ENCODE data around the gene NDE1. TPM values are rescaled to one million over a fixed set of nuclear protein-coding genes. Genes with fewer than 3 reads are reported as not detected.
A peak's percentile ranks its signal among the peaks of the same experiment; 100 is the strongest.
"Not testable (repeated sequence)": the region's sequence is repeated elsewhere in the genome, so short reads cannot be mapped to it uniquely, and the experiment has no call there.

Gene NDE1
- total RNA-seq, 2 experiments from 2014 or later = 115 to 117 TPM

DNA sequence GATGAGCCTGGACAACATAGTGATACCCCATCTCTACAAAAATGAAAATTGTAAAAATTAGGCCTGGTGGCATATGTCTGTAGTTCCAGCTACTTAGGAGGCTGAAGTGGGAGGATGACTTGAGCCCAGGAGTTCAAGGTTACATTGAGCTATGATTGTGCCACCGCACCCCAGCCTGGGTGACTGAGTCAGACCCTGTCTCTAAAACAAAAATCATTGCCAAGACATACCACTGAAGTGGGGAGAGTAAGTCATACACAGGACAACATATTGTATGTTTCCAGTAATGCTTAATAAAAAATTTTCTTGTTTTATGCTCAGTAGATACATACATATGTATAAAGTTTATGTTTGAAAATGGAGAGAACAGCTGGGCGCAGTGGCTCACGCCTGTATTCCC, 39.2 kb downstream of the NDE1 start:
- Mint-ChIP-seq H3K27me3 (no peaks in the 10 kb centered on the region), H3K27ac (no peak overlapping the region), H3K36me3 (peaks cover 20% of the 10 kb centered on the region), H3K4me3 (no peak overlapping the region), H3K4me1 (no peaks in the 10 kb centered on the region), H3K9me3 (no peaks in the 10 kb centered on the region)
- DNase-seq = no peak

DNA sequence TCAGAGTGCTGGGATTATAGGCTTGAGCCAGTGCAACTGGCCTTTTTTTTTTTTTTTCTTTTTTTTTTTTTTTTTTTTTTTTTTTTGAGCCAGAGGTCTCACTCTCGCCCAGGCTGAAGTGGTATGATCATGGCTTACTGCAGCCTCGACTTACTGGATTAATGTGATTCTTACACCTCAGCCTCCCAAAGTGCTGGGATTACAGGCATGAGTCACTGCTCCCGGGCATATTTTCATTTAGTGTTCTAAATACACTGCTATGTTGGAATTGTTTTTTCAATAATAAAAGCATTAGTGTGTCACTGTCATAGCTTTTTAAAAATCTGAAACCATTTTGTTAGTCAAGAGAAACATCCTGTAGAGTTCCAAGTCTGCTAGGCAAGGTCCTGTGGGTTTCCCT, 40.3 kb downstream of the NDE1 start:
- H3K36me3 Mint-ChIP-seq = peaks cover 24% of the 10 kb centered on the region
- no peaks in the 10 kb centered on the region for H3K27me3 Mint-ChIP-seq
- H3K27ac Mint-ChIP-seq = no peak overlapping the region
- no peaks in the 10 kb centered on the region for H3K9me3 Mint-ChIP-seq
- DNase-seq = no peak
- H3K4me3 Mint-ChIP-seq = no peak overlapping the region
- H3K4me1 Mint-ChIP-seq = no peaks in the 10 kb centered on the region

DNA sequence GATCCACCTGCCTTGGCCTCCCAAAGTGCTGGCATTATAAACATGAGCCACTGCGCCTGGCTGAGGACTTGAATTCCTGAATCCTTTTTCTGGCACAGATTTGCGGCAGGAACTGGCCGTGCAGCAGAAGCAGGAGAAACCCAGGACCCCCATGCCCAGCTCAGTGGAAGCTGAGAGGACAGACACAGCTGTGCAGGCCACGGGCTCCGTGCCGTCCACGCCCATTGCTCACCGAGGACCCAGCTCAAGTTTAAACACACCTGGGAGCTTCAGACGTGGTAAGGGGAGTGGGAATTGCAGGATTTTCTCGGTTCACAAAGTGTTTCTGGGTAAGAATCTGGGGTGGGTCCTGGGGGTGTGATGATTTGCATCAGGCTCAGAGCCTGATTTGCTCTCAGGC, 41.0 kb downstream of the NDE1 start:
- H3K4me3 Mint-ChIP-seq = no peak overlapping the region
- no peak for DNase-seq
- H3K27ac Mint-ChIP-seq = no peak overlapping the region
- H3K4me1 Mint-ChIP-seq = no peaks in the 10 kb centered on the region
- peaks cover 24% of the 10 kb centered on the region for H3K36me3 Mint-ChIP-seq
- no peaks in the 10 kb centered on the region for H3K9me3 Mint-ChIP-seq
- H3K27me3 Mint-ChIP-seq = no peaks in the 10 kb centered on the region

DNA sequence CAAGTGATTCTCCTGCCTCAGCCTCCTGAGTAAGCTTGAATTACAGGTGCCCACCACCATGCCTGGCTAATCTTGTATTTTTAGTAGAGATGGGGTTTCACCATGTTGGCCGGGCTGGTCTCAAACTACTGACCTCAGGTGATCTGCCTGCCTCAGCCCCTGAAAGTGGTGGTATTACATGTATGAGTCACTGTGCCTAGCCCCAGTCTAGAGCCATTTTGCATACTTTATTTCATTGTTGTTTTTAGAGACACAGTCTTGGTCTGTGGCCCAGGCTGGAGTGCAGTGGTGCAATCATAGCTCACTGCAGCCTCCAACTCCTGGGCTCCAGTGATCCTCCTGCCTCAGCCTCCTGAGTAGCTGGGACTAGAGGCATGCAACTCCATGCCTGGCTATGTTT, 42.5 kb downstream of the NDE1 start:
- not testable (repeated sequence) for DNase-seq, H3K9me3 Mint-ChIP-seq, H3K4me1 Mint-ChIP-seq, H3K4me3 Mint-ChIP-seq, H3K27me3 Mint-ChIP-seq, H3K27ac Mint-ChIP-seq
- H3K36me3 Mint-ChIP-seq = peaks cover 25% of the 10 kb centered on the region

DNA sequence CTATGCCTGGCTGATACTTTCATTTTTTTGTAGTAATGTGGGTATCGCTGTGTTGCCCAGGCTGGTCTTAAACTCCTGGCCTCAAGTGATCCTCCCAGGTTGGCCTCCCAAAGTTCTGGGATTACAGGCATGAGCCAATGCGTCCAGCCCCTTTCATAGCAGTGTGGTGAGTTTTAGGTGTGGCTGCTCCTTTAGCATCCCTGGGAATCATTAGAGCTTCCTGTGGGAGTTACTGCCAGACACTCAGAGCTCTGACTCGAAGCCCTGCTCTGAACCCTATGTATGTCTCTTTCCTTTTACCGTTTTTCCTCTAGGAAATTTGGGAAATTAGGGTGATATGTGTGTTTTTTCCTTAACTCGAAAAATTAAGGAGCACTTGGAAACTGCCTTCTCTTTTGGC, 44.5 kb downstream of the NDE1 start:
- no peak for DNase-seq
- no peak overlapping the region for H3K27ac Mint-ChIP-seq
- no peaks in the 10 kb centered on the region for H3K9me3 Mint-ChIP-seq
- peaks cover 19% of the 10 kb centered on the region for H3K36me3 Mint-ChIP-seq
- no peaks in the 10 kb centered on the region for H3K4me1 Mint-ChIP-seq
- no peaks in the 10 kb centered on the region for H3K27me3 Mint-ChIP-seq
- no peak overlapping the region for H3K4me3 Mint-ChIP-seq

DNA sequence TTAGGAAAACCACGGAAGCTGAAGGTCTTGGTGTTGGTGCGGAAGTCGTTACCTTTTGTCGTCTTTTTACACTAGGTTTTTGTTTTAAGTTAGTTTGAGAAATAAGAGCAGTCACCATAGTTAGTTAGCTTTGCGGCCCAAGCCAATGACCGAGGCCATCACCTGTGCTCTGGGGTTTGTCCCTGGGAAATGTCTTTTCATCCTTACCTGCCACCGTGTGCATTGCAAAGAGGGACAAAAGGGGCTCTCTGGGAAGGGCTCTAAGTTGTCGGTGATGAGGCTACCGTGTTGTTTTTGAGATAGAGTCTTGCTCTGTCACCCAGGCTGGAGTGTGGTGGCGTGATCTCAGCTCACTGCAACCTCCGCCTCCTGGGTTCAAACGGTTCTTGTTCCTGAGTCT, 49.8 kb downstream of the NDE1 start:
- H3K9me3 Mint-ChIP-seq = no peaks in the 10 kb centered on the region
- DNase-seq = no peak
- H3K27ac Mint-ChIP-seq = no peak overlapping the region
- H3K4me1 Mint-ChIP-seq = peaks cover 16% of the 10 kb centered on the region
- no peaks in the 10 kb centered on the region for H3K27me3 Mint-ChIP-seq
- H3K36me3 Mint-ChIP-seq = peaks cover 13% of the 10 kb centered on the region
- no peak overlapping the region for H3K4me3 Mint-ChIP-seq

DNA sequence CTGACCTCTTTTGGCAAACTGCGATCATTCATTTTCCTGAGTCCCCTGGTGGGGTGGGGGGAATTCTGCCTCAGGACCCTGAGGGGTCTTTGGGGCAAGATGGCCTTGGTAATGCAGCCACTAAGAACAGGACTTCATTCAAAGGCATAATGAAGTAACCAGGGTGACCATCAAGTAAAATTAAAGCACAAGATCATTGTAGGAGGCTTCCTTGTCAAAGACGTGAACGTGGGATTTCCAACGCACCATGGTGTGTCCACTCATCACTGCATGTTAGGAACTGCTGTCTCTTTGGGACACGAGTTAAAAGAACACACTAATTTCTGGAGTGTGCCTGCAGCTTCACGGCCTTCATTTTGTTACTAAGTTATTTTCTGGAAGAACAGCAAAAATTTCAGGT, 51.3 kb downstream of the NDE1 start:
- Mint-ChIP-seq H3K36me3 (peaks cover 11% of the 10 kb centered on the region), H3K4me3 (no peak overlapping the region), H3K9me3 (no peaks in the 10 kb centered on the region), H3K27me3 (no peaks in the 10 kb centered on the region), H3K4me1 (peaks cover 20% of the 10 kb centered on the region), H3K27ac (no peak overlapping the region)
- no peak for DNase-seq

DNA sequence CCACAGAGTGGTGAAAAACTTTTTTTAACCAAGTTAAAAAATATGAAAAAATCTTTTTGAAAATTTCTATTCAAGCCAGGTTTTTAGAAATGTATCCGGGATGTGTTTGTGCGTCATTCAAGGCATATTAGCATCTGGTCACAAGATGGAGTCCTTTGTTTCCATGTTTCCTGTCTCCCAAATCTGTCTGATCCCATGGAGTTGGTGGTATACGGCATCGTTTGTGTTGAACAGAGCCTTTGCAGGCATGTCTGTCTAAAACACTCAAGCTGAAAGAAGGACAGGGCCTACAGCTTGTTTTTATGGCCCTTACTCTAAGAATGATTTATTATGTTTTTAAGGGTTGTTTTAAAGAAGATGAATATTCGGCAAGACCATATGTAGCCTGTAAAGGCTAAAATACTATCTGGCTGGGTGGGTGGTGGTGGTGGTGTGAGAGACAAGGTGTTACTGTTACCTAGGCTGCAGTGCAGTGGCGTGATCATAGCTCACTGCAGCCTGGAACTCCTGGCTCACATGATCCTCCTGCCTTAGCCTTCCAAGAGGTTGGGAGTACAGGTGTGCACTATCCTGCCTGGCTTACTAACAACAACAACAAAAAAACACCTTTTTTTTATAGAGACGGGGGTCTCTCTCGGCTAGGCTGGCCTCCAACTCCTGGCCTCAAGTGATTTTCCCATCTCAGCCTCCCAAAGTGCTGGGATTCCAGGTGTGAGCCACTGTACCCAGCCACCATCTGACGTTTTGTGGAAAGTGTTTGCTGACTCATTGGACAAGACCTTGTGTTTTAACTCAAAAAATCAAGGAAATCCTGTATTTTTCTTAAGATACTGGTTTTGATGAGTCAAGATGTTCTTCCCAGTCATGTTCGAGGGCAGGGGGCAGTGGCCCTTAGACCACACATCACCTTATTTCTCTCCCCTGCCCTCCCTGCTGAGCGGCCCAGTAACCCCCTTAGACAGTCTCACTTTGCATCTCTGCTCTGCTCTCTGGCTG, 52.2 kb downstream of the NDE1 start:
- Mint-ChIP-seq H3K4me1 (peaks cover 20% of the 10 kb centered on the region), H3K4me3 (no peak overlapping the region), H3K27me3 (no peaks in the 10 kb centered on the region), H3K9me3 (no peaks in the 10 kb centered on the region), H3K36me3 (peaks cover 8% of the 10 kb centered on the region), H3K27ac (peak overlapping the region; percentile 74)
- DNase-seq = no peak

DNA sequence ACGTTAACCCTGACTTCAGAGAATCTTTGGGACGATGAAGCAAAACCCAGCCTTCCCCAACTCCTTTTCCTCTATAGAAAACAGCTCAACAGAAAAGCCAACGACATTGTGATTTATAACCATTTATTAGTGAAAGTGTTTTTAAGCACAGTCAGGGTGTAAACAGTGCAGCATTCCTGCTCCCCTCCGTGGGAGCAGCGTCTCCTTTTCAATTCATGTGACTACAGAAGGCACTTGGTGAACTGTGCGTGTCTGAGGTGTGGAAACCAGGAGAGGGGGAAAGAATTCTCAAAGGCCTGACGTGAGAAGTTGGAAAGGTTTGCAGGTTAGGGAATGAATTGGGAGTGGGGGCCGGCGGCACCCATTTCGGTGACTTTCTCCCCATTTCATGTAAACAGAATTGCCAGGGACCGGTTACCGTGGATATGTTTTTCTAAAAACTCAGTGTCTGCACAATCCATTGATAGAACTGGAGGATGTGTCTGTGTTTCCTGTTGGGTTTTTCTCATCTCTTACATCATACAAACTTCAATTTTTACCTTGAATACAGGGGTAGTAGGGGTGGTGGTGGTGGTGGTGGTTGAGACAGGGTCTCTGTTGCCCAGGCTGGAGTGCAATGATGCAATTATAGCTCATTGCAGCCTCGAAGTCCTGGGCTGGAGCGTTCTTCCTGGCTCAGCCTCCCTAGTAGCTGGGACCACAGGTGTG, 53.1 kb downstream of the NDE1 start:
- H3K27ac Mint-ChIP-seq = peak overlapping the region; percentile 74
- peaks cover 20% of the 10 kb centered on the region for H3K4me1 Mint-ChIP-seq
- H3K36me3 Mint-ChIP-seq = peaks cover 8% of the 10 kb centered on the region
- H3K9me3 Mint-ChIP-seq = no peaks in the 10 kb centered on the region
- no peaks in the 10 kb centered on the region for H3K27me3 Mint-ChIP-seq
- no peak for DNase-seq
- H3K4me3 Mint-ChIP-seq = no peak overlapping the region

DNA sequence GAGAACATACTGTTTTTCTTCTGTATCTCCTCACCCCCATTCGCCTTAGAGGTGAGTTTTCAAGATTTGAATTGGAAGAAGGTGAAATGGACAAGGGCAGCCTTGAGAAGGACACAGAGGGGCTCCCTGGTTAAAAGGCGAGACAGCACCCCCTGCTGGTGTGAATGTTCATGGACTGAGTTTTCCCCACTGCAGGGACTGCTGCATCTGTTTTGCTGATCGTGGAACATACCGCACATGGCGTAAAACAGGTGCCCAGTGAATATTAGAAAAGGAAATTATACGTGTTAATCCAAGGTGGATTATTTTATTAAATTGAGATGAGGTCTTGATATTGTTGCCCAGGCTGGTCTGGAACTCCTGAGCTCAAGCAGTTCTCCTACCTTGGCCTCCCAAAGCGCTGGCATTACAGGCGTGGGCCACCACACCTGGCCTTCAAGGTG, 54.5 kb downstream of the NDE1 start:
- H3K27ac Mint-ChIP-seq = peak overlapping the region; percentile 60
- H3K4me1 Mint-ChIP-seq = peaks cover 20% of the 10 kb centered on the region
- no peaks in the 10 kb centered on the region for H3K27me3 Mint-ChIP-seq
- no peaks in the 10 kb centered on the region for H3K9me3 Mint-ChIP-seq
- peak; percentile 56 for DNase-seq
- peaks cover 7% of the 10 kb centered on the region for H3K36me3 Mint-ChIP-seq
- H3K4me3 Mint-ChIP-seq = no peak overlapping the region

DNA sequence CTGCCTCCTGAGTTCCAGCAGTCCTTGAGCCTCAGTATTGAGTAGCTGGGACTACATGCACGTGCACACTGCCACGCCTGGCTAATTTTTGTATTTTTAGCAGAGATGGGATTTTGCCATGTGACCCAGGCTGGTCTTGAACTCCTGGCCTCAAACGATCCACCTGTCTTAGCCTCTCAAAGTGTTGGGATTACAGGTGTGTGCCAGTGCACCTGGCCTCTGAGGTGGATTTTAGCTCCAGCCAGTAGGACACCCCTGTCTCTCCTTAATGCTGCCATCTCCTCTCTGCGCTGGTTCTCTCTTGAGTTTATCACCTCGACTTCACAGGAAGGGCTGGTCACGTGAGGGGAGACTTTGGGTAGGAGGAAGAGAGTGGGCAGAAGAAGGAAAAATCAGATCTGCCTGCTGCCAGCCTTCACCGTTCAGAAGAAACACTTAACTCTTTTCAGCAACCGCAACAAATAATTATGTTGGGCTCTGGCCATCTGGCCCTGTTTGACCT, 55.1 kb downstream of the NDE1 start:
- peaks cover 6% of the 10 kb centered on the region for H3K36me3 Mint-ChIP-seq
- H3K27ac Mint-ChIP-seq = no peak overlapping the region
- H3K4me3 Mint-ChIP-seq = no peak overlapping the region
- no peak for DNase-seq
- H3K27me3 Mint-ChIP-seq = no peaks in the 10 kb centered on the region
- peaks cover 20% of the 10 kb centered on the region for H3K4me1 Mint-ChIP-seq
- H3K9me3 Mint-ChIP-seq = no peaks in the 10 kb centered on the region

DNA sequence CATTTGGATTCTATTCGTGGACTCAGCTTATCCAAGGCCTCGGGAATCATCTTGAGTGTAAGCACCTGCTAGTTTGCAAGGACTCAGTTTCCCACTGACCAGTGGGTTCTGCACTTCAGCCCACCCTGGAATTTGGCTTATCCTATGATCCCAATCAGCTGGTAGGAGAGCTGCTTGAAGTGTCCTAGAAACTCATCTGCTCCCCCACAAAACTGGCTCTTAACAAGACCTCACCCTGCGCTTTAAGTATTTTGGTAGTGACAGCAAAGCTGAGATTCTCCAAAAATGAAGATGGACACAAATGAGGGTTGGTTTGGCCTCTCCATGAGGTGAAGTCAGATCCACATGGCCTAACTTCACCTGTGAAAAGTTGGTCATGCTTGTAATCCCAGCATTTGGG, 57.3 kb downstream of the NDE1 start:
- Mint-ChIP-seq H3K9me3 (no peaks in the 10 kb centered on the region), H3K4me1 (peaks cover 20% of the 10 kb centered on the region), H3K36me3 (peaks cover 4% of the 10 kb centered on the region), H3K27ac (no peak overlapping the region), H3K27me3 (no peaks in the 10 kb centered on the region), H3K4me3 (no peak overlapping the region)
- no peak for DNase-seq

DNA sequence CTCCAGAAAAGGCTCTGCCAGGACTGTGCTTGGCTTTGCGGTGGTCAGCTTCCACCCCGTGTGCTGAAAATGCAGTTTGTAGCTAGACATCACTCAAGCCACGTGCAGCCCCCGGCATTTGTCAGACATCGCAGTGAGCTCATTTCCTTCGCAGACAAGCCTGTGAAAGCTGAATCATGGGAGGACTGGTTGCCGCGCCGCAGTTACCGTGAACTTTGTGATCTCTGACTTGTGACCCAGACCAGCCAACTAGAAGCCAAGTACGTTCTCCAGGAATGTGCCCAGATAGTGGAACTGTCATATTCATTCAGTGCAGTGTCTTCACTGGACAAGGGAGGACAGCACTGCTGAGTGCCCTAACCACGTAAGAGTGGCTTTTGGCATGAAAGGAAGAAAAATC, 58.1 kb downstream of the NDE1 start:
- no peak for DNase-seq

DNA sequence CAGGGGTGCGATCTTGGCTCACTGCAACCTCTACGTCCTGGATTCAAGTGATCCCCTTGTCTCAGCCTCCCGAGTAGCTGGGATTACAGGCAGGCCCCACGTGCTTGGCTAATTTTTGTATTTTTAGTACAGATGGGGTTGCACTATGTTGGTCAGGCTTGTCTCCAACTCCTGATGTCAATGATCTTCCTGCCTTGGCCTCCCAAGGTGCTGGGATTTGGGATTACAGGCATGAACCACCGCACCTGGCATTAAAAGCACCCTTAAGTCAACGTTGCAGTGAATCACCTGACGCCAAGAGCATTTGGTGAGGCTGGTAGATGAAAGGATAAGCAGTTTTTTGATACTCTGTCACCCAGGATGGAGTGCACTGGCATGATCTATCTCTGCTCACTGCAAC, 59.0 kb downstream of the NDE1 start:
- H3K9me3 Mint-ChIP-seq = no peaks in the 10 kb centered on the region
- H3K4me1 Mint-ChIP-seq = peaks cover 7% of the 10 kb centered on the region
- H3K27me3 Mint-ChIP-seq = no peaks in the 10 kb centered on the region
- no peak for DNase-seq
- no peak overlapping the region for H3K27ac Mint-ChIP-seq
- H3K4me3 Mint-ChIP-seq = no peak overlapping the region
- H3K36me3 Mint-ChIP-seq = peaks cover 1% of the 10 kb centered on the region

More for the DNA sequence above, 58.1 kb downstream of the NDE1 start:
- H3K9me3 Mint-ChIP-seq = no peaks in the 10 kb centered on the region
- no peak overlapping the region for H3K27ac Mint-ChIP-seq
- no peaks in the 10 kb centered on the region for H3K27me3 Mint-ChIP-seq
- H3K36me3 Mint-ChIP-seq = peaks cover 4% of the 10 kb centered on the region
- no peak overlapping the region for H3K4me3 Mint-ChIP-seq
- peaks cover 14% of the 10 kb centered on the region for H3K4me1 Mint-ChIP-seq

DNA sequence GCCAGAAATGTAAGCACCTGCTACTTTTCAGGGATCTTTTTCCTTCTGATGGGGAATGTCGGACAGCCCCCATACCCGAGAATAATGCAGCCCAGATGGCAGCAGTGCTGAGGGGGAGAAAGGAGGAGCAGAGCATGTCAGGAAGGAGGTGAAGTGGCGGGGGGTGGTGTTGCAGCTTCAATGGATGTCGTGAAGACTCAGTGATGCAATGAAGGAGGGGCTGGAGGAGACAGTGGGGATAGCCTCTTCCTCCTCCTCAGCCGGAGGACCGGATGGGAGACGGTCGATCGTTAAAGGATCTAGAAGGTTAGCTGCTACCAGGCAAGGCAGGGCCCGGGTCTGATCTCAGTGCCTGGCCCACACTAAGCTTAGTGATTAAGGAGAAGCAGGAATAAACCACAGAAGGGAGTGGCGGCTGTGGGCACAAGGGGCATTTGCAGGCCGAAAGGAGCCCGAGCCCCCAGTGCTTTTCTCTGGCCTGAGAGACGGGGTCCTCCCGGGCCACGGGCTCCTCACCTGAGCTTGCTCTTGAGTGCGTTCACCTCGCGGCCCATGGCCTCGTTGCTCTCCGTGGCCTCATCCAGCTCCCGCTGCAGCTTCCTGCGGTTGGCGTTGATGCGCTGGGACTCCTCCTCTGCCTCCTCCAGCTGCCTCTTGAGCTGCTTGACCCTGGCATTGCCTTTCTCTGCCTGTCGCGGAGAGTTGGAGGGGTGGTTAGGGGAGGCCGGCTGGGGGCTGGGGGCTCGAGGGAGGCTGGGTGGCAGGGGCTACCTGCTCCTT, 64.5 kb downstream of the NDE1 start:
- no peaks in the 10 kb centered on the region for H3K4me1 Mint-ChIP-seq
- DNase-seq = no peak
- no peak overlapping the region for H3K4me3 Mint-ChIP-seq
- H3K36me3 Mint-ChIP-seq = peaks cover 1% of the 10 kb centered on the region
- H3K27me3 Mint-ChIP-seq = no peaks in the 10 kb centered on the region
- H3K9me3 Mint-ChIP-seq = no peaks in the 10 kb centered on the region
- H3K27ac Mint-ChIP-seq = no peak overlapping the region
